Measurements from ENCODE around the gene PRKCA. TPM values are rescaled to one million over a fixed set of nuclear protein-coding genes. Genes with fewer than 3 reads are reported as not detected.

Gene PRKCA
- total RNA-seq, 1 donor = 60.5 TPM

- no peak for DNase-seq (ENCODE audit: low read depth)
- H3K4me3 ChIP-seq (ENCODE audit: low read depth, low read length) = no peak overlapping the region
- no peak for TF ChIP-seq CTCF (IDR thresholded peaks at IDR 0.05; ENCODE audit: insufficient read depth, low read depth, low read length)
Observed at GRCh38 chr17:66432411-66432957, 130.1 kb downstream of the PRKCA start.

- peak; percentile 77 for DNase-seq (ENCODE audit: low read depth)
- no peak for TF ChIP-seq CTCF (IDR thresholded peaks at IDR 0.05; ENCODE audit: insufficient read depth, low read depth, low read length)
- no peak overlapping the region for H3K4me3 ChIP-seq (ENCODE audit: low read depth, low read length)
Observed at GRCh38 chr17:66432996-66433551, 130.7 kb downstream of the PRKCA start.

- H3K4me3 ChIP-seq (ENCODE audit: low read depth, low read length) = no peak overlapping the region
- TF ChIP-seq CTCF (IDR thresholded peaks at IDR 0.05; ENCODE audit: insufficient read depth, low read depth, low read length) = no peak
- no peak for DNase-seq (ENCODE audit: low read depth)
Observed at GRCh38 chr17:66435182-66435581, 132.8 kb downstream of the PRKCA start.

GRCh38 chr17:66436631-66437030, 134.2 kb downstream of the PRKCA start:
- no peak for TF ChIP-seq CTCF (IDR thresholded peaks at IDR 0.05; ENCODE audit: insufficient read depth, low read depth, low read length)
- DNase-seq (ENCODE audit: low read depth) = no peak
- H3K4me3 ChIP-seq (ENCODE audit: low read depth, low read length) = no peak overlapping the region

GRCh38 chr17:66437476-66438026, 135.1 kb downstream of the PRKCA start:
- no peak for TF ChIP-seq CTCF (IDR thresholded peaks at IDR 0.05; ENCODE audit: insufficient read depth, low read depth, low read length)
- H3K4me3 ChIP-seq (ENCODE audit: low read depth, low read length) = no peak overlapping the region
- DNase-seq (ENCODE audit: low read depth) = no peak

GRCh38 chr17:66438101-66438500, 135.7 kb downstream of the PRKCA start:
- no peak overlapping the region for H3K4me3 ChIP-seq (ENCODE audit: low read depth, low read length)
- TF ChIP-seq CTCF (IDR thresholded peaks at IDR 0.05; ENCODE audit: insufficient read depth, low read depth, low read length) = no peak
- DNase-seq (ENCODE audit: low read depth) = no peak
